DND-41 (cell line): ENCODE results near the gene OR51B2.
"Not testable (repeated sequence)": the region's sequence is repeated elsewhere in the genome, so short reads cannot be mapped to it uniquely, and the experiment has no call there.

Experiments
- ATAC-seq: fragments of 200-7000 bp; cut with Tn5 transposase; 3 replicates; pipeline ENCODE4 v1.9.1; 2021; ENCODE audit warnings: low read depth; ENCODE audit not compliant: insufficient read depth
- DNase-seq: peaks from one replicate; pipeline ENCODE4 v3.0.0-alpha.2; 2020
- H2AFZ ChIP-seq: 2 replicates; pipeline ENCODE4 v1.6.0; 2012; ENCODE audit warnings: low read depth, low read length
- H3K27ac ChIP-seq: 2 replicates; pipeline ENCODE4 v1.5.1; 2012; ENCODE audit warnings: low read length, inconsistent platforms
- H3K27me3 ChIP-seq: fragments of 200-600 bp; sonication (generic); 2 replicates; pipeline ENCODE4 v1.6.0; 2012; ENCODE audit warnings: low read length, mild to moderate bottlenecking, inconsistent platforms; ENCODE audit not compliant: insufficient read depth, poor library complexity
- H3K36me3 ChIP-seq: 2 replicates; pipeline ENCODE4 v1.5.1; 2012; ENCODE audit warnings: low read length, inconsistent platforms; ENCODE audit not compliant: insufficient read depth
- H3K4me1 ChIP-seq: 2 replicates; pipeline ENCODE4 v1.5.1; 2012; ENCODE audit warnings: mild to moderate bottlenecking, low read length; ENCODE audit not compliant: insufficient read depth
- H3K4me2 ChIP-seq: 2 replicates; pipeline ENCODE4 v1.6.0; 2012; ENCODE audit warnings: mild to moderate bottlenecking, moderate library complexity, low read length, inconsistent platforms; ENCODE audit not compliant: insufficient read depth
- H3K4me3 ChIP-seq, 2 experiments: fragments of 200-600 bp in 1 of 2; shearing (Covaris generic) in 1 of 2; 2 replicates each; pipeline ENCODE4 v1.5.1; 2012 to 2016; ENCODE audit warnings: inconsistent platforms in 2 of 2, low read length in 2 of 2, mild to moderate bottlenecking in 2 of 2, low read depth in 1 of 2, moderate library complexity in 1 of 2
- H3K79me2 ChIP-seq: 2 replicates; pipeline ENCODE4 v1.6.0; 2012; ENCODE audit warnings: low read length, inconsistent platforms; ENCODE audit not compliant: insufficient read depth
- H3K9ac ChIP-seq: 2 replicates; pipeline ENCODE4 v1.6.0; 2012; ENCODE audit warnings: low read depth, mild to moderate bottlenecking, inconsistent platforms, low read length, moderate library complexity
- H3K9me3 ChIP-seq: 2 replicates; pipeline ENCODE4 v1.5.1; 2012; ENCODE audit warnings: low read length, moderate library complexity, mild to moderate bottlenecking, inconsistent platforms; ENCODE audit not compliant: insufficient read depth, severe bottlenecking
- H4K20me1 ChIP-seq: 2 replicates; pipeline ENCODE4 v1.6.0; 2012; ENCODE audit warnings: low read length; ENCODE audit not compliant: insufficient read depth
- EZH2 ChIP-seq: IDR thresholded peaks from 3 replicates; pipeline ENCODE4 v1.6.1; 2012; ENCODE audit warnings: borderline replicate concordance, low read depth, mild to moderate bottlenecking, moderate library complexity, low read length, inconsistent platforms; ENCODE audit not compliant: severe bottlenecking
- TF ChIP-seq, protein P1 (sequence below): IDR thresholded peaks from 2 replicates; pipeline ENCODE4 v1.5.1; 2012; ENCODE audit warnings: borderline replicate concordance, low read length, moderate library complexity, mild to moderate bottlenecking; ENCODE audit not compliant: poor library complexity, severe bottlenecking; ENCODE audit errors: extremely low read depth

Gene OR51B2

DNA sequence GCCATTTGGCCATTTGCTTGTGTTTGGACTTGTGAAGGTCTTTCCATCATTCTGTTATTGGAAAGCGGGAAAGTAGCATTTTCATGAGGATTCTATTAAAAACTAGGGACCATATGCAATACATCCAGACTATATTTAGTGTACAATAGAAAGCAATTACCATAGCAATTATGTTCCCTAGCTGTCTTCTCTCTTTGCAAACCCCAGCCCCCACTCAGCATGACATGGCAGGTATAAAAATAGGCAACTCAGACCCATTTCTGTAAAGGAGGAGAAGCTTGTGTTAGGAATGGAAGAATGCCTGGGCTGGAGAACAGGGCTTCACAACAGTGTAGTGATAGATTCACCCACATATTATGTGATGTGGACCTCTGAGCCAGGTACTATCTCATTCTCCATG is 39.6 kb upstream of the OR51B2 start:
- no peak for ATAC-seq
- DNase-seq = no peak
- Histone ChIP-seq H4K20me1 (no peaks in the 10 kb centered on the region), H3K4me3 (no peak overlapping the region), H3K9ac (no peak overlapping the region), H2AFZ (no peak overlapping the region), H3K27me3 (no peaks in the 10 kb centered on the region), H3K27ac (no peak overlapping the region), H3K9me3 (no peaks in the 10 kb centered on the region), H3K4me2 (no peak overlapping the region), H3K36me3 (no peaks in the 10 kb centered on the region), H3K79me2 (no peaks in the 10 kb centered on the region), H3K4me1 (no peaks in the 10 kb centered on the region)
- TF ChIP-seq, protein P1, sequence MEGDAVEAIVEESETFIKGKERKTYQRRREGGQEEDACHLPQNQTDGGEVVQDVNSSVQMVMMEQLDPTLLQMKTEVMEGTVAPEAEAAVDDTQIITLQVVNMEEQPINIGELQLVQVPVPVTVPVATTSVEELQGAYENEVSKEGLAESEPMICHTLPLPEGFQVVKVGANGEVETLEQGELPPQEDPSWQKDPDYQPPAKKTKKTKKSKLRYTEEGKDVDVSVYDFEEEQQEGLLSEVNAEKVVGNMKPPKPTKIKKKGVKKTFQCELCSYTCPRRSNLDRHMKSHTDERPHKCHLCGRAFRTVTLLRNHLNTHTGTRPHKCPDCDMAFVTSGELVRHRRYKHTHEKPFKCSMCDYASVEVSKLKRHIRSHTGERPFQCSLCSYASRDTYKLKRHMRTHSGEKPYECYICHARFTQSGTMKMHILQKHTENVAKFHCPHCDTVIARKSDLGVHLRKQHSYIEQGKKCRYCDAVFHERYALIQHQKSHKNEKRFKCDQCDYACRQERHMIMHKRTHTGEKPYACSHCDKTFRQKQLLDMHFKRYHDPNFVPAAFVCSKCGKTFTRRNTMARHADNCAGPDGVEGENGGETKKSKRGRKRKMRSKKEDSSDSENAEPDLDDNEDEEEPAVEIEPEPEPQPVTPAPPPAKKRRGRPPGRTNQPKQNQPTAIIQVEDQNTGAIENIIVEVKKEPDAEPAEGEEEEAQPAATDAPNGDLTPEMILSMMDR = no peak
- TF ChIP-seq EZH2 = no peak

DNA sequence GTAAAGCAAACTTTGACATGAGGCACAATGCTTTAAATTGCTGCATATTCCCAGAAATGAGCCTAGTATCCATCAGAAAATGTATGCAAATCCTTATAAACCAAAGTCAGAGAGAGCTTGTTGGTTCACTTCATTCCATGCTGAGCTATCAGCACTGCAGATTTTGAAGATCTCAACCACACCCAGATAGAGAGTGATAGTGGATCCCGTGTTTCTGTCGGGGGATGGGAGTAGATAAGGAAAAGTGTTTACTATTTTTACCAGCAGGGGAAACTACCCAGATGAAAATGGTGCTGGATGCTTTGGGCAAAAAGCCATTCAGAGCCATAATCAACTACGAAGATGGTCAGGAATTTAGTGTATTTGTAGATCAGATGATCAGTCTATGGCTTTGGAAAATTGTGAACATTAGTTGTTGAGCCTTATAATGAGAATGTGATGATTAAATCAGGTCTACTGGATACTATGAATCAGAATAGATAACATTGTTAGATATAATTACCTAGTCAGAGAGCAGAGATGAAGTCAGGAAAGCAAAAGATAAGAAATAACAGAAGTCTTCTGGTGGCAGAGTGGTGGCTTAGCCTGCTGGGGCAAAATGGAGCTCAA is 38.0 kb upstream of the OR51B2 start:
- Histone ChIP-seq H3K9ac (no peak overlapping the region), H3K4me3 (no peak overlapping the region), H4K20me1 (no peaks in the 10 kb centered on the region), H3K27me3 (no peaks in the 10 kb centered on the region), H3K9me3 (no peaks in the 10 kb centered on the region), H3K4me1 (no peaks in the 10 kb centered on the region), H3K4me2 (no peak overlapping the region), H3K36me3 (no peaks in the 10 kb centered on the region), H2AFZ (no peak overlapping the region), H3K27ac (no peak overlapping the region), H3K79me2 (no peaks in the 10 kb centered on the region)
- no peak for ATAC-seq
- TF ChIP-seq, protein P1 = no peak
- TF ChIP-seq EZH2 = no peak
- DNase-seq = no peak

DNA sequence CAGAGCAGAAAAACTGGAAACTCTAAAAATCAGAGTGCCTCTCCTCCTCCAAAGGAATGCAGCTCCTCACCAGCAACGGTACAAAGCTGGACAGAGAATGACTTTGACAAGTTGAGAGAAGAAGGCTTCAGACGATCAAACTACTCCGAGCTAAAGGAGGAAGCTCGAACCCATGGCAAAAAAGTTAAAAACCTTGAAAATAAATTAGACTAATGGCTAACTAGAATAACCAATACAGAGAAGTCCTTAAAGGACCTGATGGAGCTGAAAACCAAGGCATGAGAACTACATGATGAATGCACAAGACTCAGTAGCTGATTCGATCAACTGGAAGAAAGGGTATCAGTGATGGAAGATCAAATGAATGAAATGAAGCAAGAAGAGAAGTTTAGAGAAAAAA is 31.9 kb upstream of the OR51B2 start:
- not testable (repeated sequence) for H3K4me3 ChIP-seq, H3K9me3 ChIP-seq, H3K4me2 ChIP-seq, ATAC-seq, H3K4me1 ChIP-seq, H2AFZ ChIP-seq, H3K27me3 ChIP-seq, H3K79me2 ChIP-seq, H4K20me1 ChIP-seq, H3K36me3 ChIP-seq, H3K27ac ChIP-seq, H3K9ac ChIP-seq, DNase-seq

DNA sequence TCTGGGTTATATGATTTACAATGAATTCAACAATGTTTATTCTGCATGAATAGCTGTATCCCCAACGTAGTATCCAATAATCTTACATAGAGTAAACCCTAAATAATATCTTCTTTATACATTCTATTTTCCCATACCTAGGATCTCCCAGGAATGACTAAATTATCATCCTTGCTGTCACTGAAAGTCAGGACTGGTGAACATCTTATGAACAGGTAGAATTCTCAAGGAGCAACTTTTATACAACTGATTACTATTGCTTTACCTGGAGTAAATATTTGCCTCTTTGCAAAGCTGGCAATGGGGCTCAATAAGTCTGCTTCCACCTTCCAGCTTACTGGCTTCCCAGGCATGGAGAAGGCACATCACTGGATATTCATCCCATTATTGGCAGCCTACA is 27.1 kb upstream of the OR51B2 start, which contains the start of gene OR51B6:
Gene OR51B6, plus strand, starts transcription at position 301 of the 400 bp plus-strand sequence. Its CDS starts 0 bp downstream, at position 301.
- H2AFZ ChIP-seq = no peak within 1 kb of the TSS
- no peaks in the 10 kb centered on the region for H3K79me2 ChIP-seq
- H3K4me2 ChIP-seq = no peak within 1 kb of the TSS
- H3K27me3 ChIP-seq = no peaks in the 10 kb centered on the region
- DNase-seq (no peak), ATAC-seq (no peak)
- H3K27ac ChIP-seq = no peak within 1 kb of the TSS
- no peaks in the 10 kb centered on the region for H4K20me1 ChIP-seq
- no peaks in the 10 kb centered on the region for H3K9me3 ChIP-seq
- no peaks in the 10 kb centered on the region for H3K4me1 ChIP-seq
- H3K36me3 ChIP-seq = no peaks in the 10 kb centered on the region
- no peak within 1 kb of the TSS for H3K9ac ChIP-seq
- TF ChIP-seq EZH2 = no peak
- TF ChIP-seq, protein P1 = no peak
- H3K4me3 ChIP-seq = no peak within 1 kb of the TSS
